ENCODE measurements around the gene GRID1.

GRCh38 chr10:86169506-86170254, 196.9 kb downstream of the GRID1 start:
- TF ChIP-seq POLR2A (IDR thresholded peaks at IDR 0.05) (no peak), CTCF (IDR thresholded peaks at IDR 0.05) (no peak)
